Heart left ventricle (tissue), 13 donors: Measurements from ENCODE around the gene SRC.

ENCODE experiments used
- CTCF ChIP-seq, 12 donors: fragments of 200-600 bp; sonication (generic) in 4 of 12; IDR thresholded peaks; one replicate each; pipeline versions ENCODE4 v1.5.0 to v1.8.0; 2018 to 2022; ENCODE audit warnings: antibody characterized with exemption in 12 of 12, mild to moderate bottlenecking in 5 of 12
- POLR2A ChIP-seq, 2 donors: fragments of 450-650 bp; IDR thresholded peaks; one replicate each; pipeline ENCODE4 v1.6.1; 2017; ENCODE audit warnings: antibody characterized with exemption in 2 of 2, mild to moderate bottlenecking in 2 of 2, moderate library complexity in 2 of 2
- donor health status: ischemic (EF 13 %, LVEDD 7.1; RV severe dilation, severe dysfunction).
- donor health status: DM: no; HTN: yes; CAD: no.
- donor health status: DM: no; HTN: no; CAD: no.
- donor health status: ischemic (EF 25% LVEDD 6.9; RV normal size, moderate dysfunction).
- donor health status: ischemic (EF 25% LVEDD 5.7; RV mildly dilated, moderate dysfunction).
- donor health status: ischemic (EF 35%, LVEDD 5.7; RV mildly dilated, moderate dysfunction).
- donor health status: nonischemic (EF 11% LVEDD 7.7; RV severe dilation, severe dysfunction).
- donor health status: DM: yes; HTN: yes; CAD: no.
- donor health status: PGD.
- donor health status: ischemic (EF 29% LVEDD 5.4; RV normal size, mild dysfunction).
- donor health status: nonischemic (EF 23%, LVEDD 6.1; RV moderate dilation, normal function).

- no peak for TF ChIP-seq CTCF (IDR thresholded peaks at IDR 0.05)
- TF ChIP-seq POLR2A (IDR thresholded peaks at IDR 0.05): no peak
Measured at GRCh38 chr20:37452236-37452635, 106.3 kb downstream of the SRC start.
